ENCODE data around the gene KRTAP5-5. TPM values are rescaled to one million over a fixed set of nuclear protein-coding genes. Genes with fewer than 3 reads are reported as not detected.
A peak's percentile ranks its signal among the peaks of the same experiment; 100 is the strongest.
"Not testable (repeated sequence)": the region's sequence is repeated elsewhere in the genome, so short reads cannot be mapped to it uniquely, and the experiment has no call there.

KRTAP5-5 gene
- total RNA-seq, 1 donor from 2014 or later, result not detected

GRCh38 chr11:1637628-1638027, 8.1 kb downstream of the KRTAP5-5 start:
- DNase-seq (no peak), ATAC-seq (ENCODE audit: poor library complexity) (no peak)
- intact Hi-C loops (cut with DNase I), result no loop called here

DNA sequence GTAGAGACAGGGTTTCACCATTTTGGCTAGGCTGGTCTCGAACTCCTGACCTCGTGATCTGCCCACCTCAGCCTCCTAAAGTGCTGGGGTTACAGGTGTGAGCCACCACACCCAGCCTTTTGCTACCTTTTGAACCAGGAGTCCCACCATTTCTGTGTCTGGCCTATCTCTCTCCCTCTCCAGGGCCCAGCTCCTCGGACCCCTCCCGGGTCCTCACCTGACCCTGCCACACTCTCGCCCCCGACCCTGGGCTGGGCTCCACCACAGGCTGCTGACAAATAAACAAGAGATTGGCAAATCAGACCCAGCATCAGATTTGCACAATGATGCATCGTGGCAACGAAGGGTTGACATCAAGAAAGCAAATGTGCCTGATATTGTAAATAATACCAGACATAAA, 8.8 kb downstream of the KRTAP5-5 start:
- DNase-seq (no peak), ATAC-seq (ENCODE audit: poor library complexity) (no peak)
- intact Hi-C loops (cut with DNase I), result no loop called here

DNA sequence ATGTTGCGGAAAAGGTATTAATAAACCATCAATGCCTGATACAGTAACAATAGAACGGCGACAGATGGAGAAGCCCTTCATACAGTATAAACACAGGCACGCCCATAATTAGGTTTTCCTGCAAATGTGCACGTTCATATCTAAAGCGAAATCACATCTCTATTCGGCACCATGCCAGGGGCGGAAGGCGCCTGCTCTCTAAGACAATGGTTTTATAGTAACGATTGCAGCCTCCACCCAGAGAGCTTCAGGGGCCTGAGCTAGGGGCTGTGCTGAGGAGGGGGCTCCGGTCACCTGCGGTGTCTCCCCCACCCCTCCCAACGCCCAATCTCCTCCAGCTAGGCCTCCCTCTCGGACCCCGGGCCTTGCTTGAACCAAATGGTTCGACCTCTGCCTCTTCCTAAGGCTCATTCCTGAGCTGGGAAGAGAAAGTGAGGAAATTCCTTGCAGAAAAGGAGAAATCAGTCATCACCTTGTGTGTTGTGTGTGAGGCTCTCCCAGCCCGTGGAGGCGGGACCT, 9.6 kb downstream of the KRTAP5-5 start:
- intact Hi-C loops (cut with DNase I), result no loop called here
- ATAC-seq (ENCODE audit: poor library complexity) (peak; percentile 62), DNase-seq (peak; percentile 71)

DNA sequence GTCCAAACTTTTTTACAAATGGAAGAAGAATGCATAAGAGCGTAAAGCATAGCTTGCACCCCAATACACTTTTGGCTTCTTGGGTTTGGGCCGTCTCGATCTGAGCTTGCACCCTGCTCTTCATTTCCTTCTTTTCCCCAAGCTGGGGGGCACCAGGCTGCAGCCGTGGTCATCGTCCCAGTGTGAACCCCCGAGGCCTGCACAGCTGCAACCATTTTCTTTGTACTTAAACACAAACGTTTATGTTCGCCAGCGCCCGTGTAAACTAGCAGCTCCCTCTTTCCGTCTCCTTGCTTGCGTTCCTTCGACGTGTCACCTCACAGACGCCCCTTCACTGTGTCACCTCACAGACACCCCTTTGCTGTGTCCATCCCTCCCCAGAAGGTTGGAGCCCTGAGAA, 10.1 kb downstream of the KRTAP5-5 start:
- no peak for ATAC-seq (ENCODE audit: poor library complexity)
- intact Hi-C loops (cut with DNase I), result no loop called here
- no peak for DNase-seq

DNA sequence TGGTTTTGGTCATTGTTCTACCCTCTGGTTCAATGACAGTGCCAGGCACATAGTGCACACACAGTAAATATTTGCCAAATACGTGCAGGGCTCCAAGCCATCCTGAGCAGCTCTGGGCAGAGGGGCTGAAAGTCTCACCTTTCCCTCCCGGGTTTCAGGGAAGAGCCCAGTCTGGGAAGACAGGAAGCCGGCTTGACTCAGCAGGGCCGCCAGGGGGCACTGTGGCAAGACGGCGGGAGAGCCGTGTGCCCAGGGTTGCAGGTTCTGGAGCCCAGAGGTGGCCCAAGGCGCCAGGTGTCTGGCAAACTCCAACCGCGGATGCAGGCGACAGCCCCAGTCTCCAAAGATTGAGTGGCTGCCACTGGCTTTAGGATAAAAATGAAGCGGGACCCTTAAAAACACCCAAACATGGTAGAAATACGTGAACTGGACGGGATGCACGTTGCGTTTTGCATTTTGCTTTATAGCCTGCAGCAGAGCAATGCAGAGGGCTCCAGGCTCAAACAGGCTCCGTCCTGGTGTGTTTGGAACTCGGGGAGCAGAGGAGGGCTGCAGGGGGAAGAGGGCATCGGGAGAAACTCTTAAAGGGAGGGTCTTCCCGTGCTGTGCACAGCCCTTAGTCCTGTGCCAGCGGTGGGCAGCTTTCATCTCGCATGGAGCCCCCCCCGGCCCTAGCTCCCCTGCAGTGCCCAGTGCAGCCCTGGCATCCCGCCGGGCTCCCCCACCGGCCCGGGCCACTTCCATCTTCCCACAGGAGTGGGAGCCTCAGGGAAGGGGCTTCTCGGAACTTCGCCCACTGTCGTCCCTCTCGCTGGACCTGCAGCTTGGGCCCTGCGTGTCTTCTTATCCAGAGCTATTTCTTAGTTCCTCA, 10.7 kb downstream of the KRTAP5-5 start:
- DNase-seq, result no peak
- peak; percentile 45 for ATAC-seq (ENCODE audit: poor library complexity)
- intact Hi-C loops (cut with DNase I), result no loop called here

- ATAC-seq (ENCODE audit: poor library complexity) (no peak), DNase-seq (no peak)
- intact Hi-C loops (cut with DNase I), result no loop called here
Observed at GRCh38 chr11:1641096-1641495, 11.5 kb downstream of the KRTAP5-5 start.

DNA sequence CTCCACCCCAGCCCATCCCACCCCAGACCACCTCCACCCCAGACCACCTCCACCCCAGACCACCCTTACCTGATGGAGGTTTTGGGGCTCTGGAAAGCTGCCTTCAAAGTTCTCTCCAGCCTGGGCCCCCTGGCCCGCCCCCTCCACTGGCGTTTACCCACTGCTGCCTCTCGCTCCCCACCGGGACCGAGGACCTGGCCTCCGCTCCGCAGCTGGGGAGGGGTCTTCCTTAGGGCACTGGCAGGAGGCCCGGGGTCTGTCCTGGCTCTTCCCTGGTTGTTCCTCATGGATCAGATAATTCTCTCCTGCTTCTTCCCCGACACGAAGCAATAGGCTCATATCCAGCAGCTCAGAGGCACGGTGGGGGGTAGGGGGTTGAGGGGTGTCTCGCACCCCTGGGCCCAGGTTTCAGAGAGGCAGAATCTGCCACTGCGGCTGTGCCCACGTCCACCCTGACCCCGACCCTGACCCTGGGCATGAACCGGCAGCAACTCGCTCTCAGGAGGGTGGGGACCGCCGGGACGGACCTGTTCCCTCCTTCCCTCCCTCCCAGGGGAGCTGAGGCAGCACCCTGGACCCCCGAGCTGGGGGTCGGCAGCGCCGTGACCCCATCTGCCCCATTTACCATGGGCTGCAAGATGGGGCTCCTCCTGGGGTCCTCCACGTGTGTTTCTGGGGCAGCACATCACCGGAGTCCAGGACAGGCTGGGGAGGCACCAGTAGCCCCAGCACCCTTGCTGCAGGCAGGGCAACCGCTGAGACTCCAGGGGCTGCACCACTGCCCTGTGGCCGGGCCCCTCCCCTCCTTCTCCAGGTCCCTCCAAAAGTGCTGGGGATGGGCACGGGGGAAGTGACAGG, 12.9 kb downstream of the KRTAP5-5 start:
- intact Hi-C loops (cut with DNase I), result no loop called here
- ATAC-seq (ENCODE audit: poor library complexity) (no peak), DNase-seq (no peak)

DNA sequence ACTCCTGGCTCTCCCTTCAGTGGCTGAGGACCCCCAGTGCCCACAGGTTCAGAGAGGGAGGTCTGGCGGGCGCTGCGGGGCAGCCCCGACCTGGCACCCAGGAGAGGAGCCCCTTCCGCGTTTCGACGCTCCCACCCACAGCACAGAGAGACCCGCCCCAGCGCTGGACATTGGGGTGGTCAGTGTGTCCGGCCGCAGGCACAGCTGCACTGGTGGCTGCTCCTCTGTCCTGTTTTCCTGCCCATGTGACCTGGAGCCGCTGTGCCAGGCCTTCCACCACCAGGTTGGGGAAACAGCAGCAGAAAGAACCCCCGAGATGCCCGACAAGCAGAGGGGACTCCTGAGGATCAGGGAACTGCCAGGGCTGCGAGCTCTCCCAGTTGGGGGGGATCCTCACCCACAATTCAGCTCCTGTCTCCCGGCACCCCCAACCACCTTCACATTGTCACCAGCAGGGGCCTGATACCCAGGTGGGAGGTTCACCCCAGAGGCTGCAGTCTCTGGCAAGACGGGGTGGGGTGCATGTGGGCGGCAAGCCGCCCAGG, 13.6 kb downstream of the KRTAP5-5 start:
- ATAC-seq (ENCODE audit: poor library complexity) (no peak), DNase-seq (no peak)
- intact Hi-C loops (cut with DNase I), result no loop called here

- intact Hi-C loops (cut with DNase I), result no loop called here
- DNase-seq, result no peak
- no peak for ATAC-seq (ENCODE audit: poor library complexity)
Observed at GRCh38 chr11:1644601-1645356, 15.2 kb downstream of the KRTAP5-5 start.

- intact Hi-C loops (cut with DNase I), result no loop called here
- no peak for ATAC-seq (ENCODE audit: poor library complexity)
- peak; percentile 6 for DNase-seq
Observed at GRCh38 chr11:1645357-1645821, 15.8 kb downstream of the KRTAP5-5 start.

- ATAC-seq (ENCODE audit: poor library complexity); intact Hi-C loops (cut with DNase I); DNase-seq: not testable (repeated sequence)
Observed at GRCh38 chr11:1646540-1646939, 17.0 kb downstream of the KRTAP5-5 start.

- no peak for DNase-seq
Observed at GRCh38 chr11:1647901-1648652, 18.5 kb downstream of the KRTAP5-5 start.

DNA sequence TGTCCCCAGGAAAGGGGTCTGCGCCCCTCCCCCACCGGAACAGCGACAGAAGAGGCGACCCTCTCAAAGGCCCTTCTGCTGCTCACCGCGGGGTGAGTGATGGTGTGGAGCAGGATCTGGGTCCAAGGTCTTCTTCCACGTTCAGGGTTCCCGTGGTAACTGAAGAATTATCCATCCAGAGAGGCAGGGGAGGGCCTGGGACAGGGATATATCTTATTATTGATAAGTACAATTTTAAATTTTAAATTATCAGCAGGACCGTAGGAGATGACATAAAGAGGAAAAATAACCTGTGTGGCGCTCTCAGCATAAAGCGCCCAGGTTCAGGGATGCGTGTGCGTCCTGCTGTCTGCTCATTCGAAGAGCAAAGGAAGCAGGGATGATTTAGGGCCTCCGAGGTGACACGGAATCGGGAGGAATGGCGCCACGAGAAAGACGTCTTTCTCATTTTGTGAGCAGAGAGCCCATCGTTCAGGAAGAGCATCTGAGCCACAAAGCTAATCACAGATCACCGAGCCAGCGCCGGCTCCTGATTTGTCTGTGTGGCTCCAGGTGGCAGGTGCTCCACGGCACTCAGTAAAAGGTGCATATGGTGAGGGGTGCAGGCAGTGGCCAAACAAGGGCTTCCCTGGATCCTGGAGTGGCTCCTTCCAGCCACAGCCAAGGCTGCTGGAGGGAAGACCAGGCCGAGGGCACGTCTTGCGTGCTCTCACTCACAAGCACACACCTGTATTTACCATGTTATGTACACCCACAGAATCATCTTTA, 19.3 kb downstream of the KRTAP5-5 start:
- ATAC-seq (ENCODE audit: poor library complexity) (no peak), DNase-seq (no peak)
- intact Hi-C loops (cut with DNase I), result no loop called here

More at GRCh38 chr11:1647901-1648652, 18.5 kb downstream of the KRTAP5-5 start:
- intact Hi-C loops (cut with DNase I), result no loop called here
- ATAC-seq (ENCODE audit: poor library complexity), result no peak

DNA sequence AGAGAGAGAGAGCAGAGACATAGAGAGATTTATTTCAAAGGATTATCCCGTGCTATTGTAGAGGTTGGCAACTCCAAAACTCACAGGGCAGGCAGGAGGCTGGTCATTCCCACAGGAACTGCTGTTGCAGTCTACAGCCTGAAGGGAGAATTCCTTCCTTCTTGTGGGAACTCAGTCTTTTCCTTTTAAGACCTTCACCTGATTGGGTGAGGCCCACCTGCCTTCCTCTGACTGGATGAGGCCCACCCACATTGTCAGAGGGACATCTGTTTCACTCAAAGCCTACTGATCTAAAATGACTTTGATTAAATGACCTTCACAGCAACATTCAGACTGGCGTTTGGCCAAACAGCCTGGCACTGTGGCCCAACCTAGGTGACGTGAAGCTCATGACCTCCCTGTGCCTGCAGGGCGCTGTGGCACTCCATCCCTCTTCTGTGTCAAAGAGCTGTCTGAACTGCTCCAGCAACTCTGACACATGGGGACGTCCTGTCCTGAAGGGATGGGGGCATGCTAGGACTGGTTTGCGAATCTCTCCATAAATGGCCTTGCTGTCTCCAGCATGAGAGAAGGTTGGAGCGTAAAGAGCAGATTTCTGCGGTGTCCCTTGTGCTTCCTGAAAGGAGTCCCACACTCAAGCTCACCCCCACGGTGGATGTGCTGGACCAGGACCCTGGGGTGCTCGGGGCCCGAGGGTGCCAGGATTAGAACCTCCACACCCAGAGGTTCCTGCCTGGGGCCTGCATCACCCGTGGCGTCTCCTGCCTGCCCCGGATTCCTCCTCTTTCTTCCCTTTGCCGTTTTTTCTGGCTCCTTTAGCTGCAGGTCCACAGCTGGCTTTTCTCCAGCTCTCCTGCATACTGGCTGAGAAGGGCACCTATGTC, 20.7 kb downstream of the KRTAP5-5 start:
- ATAC-seq (ENCODE audit: poor library complexity) (peak; percentile 10), DNase-seq (no peak)
- intact Hi-C loops (cut with DNase I), result loop anchor here (5.0 kb wide), 2 partner anchors 42 to 502 kb away; no protein-coding TSS in a partner anchor

DNA sequence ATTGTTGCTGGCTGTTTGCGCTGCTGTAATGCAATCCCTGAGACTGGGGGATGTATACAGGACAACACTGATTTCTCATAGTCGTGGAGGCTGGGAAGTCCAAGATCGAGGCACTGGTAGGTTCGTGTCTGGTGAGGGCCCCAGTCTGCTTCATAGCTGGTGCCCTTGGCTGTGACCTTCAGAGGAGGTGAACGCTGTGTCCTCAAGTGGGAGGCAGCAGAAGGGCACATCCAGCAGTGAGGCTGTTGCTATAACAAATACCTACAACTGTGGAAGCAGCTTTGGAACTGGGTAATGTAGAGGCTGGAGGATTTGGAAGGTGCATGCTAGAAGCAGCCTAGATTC, 21.3 kb downstream of the KRTAP5-5 start:
- ATAC-seq (ENCODE audit: poor library complexity), result peak; percentile 13
- intact Hi-C loops (cut with DNase I), result loop anchor here (5.0 kb wide), 2 partner anchors 41 to 501 kb away; no protein-coding TSS in a partner anchor
- no peak for DNase-seq

DNA sequence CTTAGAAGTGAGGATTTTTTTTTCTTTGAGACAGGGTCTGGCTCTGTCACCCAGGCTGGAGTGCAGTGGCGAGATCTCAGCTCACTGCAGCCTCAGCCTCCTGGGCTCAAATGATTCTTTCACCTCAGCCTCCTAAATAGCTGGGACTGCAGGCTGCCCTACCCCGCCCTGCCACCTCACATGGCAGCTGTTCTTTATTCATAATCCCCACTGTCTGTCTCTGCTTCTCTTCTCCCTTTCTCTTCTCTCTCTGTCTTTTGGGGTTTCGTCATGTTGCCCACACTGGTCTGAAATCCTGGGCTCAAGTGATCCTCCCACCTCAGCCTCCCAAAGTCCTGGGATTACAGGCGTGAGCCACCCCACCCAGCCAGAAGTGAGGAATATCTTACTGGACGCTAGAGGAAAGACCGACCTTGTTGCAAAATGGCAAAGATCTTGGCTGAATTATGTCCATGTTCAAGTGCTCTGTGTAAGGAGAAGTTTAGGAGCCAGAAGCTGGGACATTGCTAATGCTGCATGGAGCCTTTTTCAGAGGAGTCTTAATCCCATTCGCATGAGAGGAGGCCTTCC, 21.9 kb downstream of the KRTAP5-5 start:
- intact Hi-C loops (cut with DNase I), result loop anchor here (5.0 kb wide), 2 partner anchors 41 to 501 kb away; no protein-coding TSS in a partner anchor
- ATAC-seq (ENCODE audit: poor library complexity) (no peak), DNase-seq (no peak)
